ENCODE data around the gene RNF31.

RNF31 gene

GRCh38 chr14:24119691-24120090 is 27.6 kb upstream of the RNF31 start:
- H3K4me3 ChIP-seq (ENCODE audit: low read depth, low read length) = no peak overlapping the region
- no peak for TF ChIP-seq CTCF (IDR thresholded peaks at IDR 0.05; ENCODE audit: low read depth, low read length, missing control alignments)
- no peak for DNase-seq (ENCODE audit: low read depth)

- no peak overlapping the region for H3K4me3 ChIP-seq (ENCODE audit: low read depth, low read length)
- TF ChIP-seq CTCF (IDR thresholded peaks at IDR 0.05; ENCODE audit: low read depth, low read length, missing control alignments) = no peak
- DNase-seq (ENCODE audit: low read depth) = no peak
These were observed 26.1 kb upstream of the RNF31 start for GRCh38 chr14:24121210-24121609.

- TF ChIP-seq CTCF (IDR thresholded peaks at IDR 0.05; ENCODE audit: low read depth, low read length, missing control alignments) = no peak
- no peak for DNase-seq (ENCODE audit: low read depth)
- no peak overlapping the region for H3K4me3 ChIP-seq (ENCODE audit: low read depth, low read length)
These were observed 24.9 kb upstream of the RNF31 start for GRCh38 chr14:24122416-24122815.

GRCh38 chr14:24122898-24123297 is 24.4 kb upstream of the RNF31 start:
- TF ChIP-seq CTCF (IDR thresholded peaks at IDR 0.05; ENCODE audit: low read depth, low read length, missing control alignments) = no peak
- H3K4me3 ChIP-seq (ENCODE audit: low read depth, low read length) = no peak overlapping the region
- DNase-seq (ENCODE audit: low read depth) = no peak

- TF ChIP-seq CTCF (IDR thresholded peaks at IDR 0.05; ENCODE audit: low read depth, low read length, missing control alignments) = no peak
- H3K4me3 ChIP-seq (ENCODE audit: low read depth, low read length) = no peak overlapping the region
- DNase-seq (ENCODE audit: low read depth) = no peak
These were observed 23.6 kb upstream of the RNF31 start for GRCh38 chr14:24123424-24124417.

- H3K4me3 ChIP-seq (ENCODE audit: low read depth, low read length) = no peak overlapping the region
- TF ChIP-seq CTCF (IDR thresholded peaks at IDR 0.05; ENCODE audit: low read depth, low read length, missing control alignments) = no peak
- DNase-seq (ENCODE audit: low read depth) = no peak
These were observed 20.4 kb upstream of the RNF31 start for GRCh38 chr14:24126939-24127338.

- no peak for TF ChIP-seq CTCF (IDR thresholded peaks at IDR 0.05; ENCODE audit: low read depth, low read length, missing control alignments)
- no peak for DNase-seq (ENCODE audit: low read depth)
- no peak overlapping the region for H3K4me3 ChIP-seq (ENCODE audit: low read depth, low read length)
These were observed 19.6 kb upstream of the RNF31 start for GRCh38 chr14:24127673-24128072.
